KOPT-K1 (cell line): ENCODE data around the gene SLC14A1.

Experiments
- H3K27ac ChIP-seq: fragments of 200-600 bp; sonication (generic); 2 replicates; pipeline ENCODE4 v1.5.1; 2016; ENCODE audit warnings: antibody characterized with exemption, mild to moderate bottlenecking, low read depth, low read length; ENCODE audit not compliant: poor library complexity, severe bottlenecking
- H3K36me3 ChIP-seq: fragments of 200-600 bp; sonication (generic); 2 replicates; pipeline ENCODE4 v1.5.1; 2017; ENCODE audit warnings: antibody characterized with exemption, mild to moderate bottlenecking, low read length, moderate library complexity; ENCODE audit not compliant: insufficient read depth
- H3K9me3 ChIP-seq: fragments of 200-600 bp; sonication (generic); 2 replicates; pipeline ENCODE4 v1.5.1; 2017; ENCODE audit warnings: antibody characterized with exemption, low read length, mild to moderate bottlenecking; ENCODE audit not compliant: insufficient read depth, poor library complexity, severe bottlenecking

The SLC14A1 gene

DNA sequence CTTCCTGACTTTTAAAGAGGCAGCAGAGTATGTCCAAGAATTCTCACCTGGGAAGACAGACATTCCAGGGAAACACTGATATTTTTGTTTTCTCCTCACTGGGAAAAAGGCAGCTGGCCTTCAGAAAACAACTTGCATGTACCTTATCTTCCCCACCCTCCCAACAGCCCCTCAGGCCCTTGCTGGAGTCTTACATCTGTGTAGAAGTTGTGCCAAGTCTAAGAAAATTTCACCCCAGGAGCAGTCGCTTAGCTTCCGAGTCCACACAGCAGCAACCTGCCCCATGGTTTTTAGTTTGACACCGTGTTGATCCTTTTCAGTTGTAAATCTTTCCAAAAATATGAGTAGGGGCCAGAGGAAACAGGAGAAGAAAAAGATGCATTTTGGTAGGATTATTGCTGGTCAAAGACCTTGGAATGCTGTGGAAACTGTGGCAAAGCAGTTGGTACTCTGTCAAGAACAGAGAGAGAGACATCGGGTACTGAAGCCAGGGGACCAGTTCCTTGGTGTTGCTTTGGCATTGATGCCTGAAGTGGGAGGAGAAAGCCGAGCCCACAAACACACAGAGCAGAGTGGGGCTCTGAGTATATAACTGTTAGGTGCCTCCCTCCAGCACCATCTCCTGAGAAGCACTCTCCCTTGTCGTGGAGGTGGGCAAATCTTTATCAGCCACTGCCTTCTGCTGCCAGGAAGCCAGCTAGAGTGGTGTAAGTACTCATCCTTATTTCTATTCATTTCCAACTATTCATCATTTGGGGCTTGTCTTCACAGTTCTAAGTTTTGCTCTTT lies at the start of gene SLC14A1:
SLC14A1 (plus strand) TSS at position 615 of the 789 bp plus-strand sequence. CDS start 6,140 bp downstream, outside the sequence.
- no peaks in the 10 kb centered on the region for H3K36me3 ChIP-seq
- H3K27ac ChIP-seq, result no peak within 1 kb of the TSS
- no peaks in the 10 kb centered on the region for H3K9me3 ChIP-seq

DNA sequence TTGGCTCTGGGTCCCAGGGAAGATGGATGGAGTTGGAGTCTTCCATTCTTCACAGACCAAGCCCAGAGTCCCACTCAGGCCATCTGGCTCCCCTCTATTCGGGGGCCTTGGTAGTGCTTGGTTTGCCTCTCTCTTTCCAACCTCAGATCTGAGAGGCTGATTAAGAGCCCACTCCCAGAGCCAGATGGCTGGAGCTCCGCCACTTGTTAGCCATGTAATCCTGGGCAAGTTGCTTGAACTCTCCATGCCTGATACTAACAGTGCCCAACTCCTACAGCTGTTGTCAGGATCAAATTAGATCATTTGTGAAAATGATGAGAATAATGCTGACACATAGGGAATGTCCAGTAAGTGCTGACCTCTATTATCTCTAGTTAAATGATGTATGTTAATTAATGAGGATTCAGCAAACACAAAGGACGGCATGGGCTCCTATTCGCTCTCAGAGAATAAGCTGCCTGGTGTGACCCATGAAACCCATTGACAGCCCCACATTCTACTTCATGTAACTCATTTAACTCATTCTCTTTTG lies 46.6 kb upstream of the SLC14A1 start:
- Histone ChIP-seq H3K9me3 (no peaks in the 10 kb centered on the region), H3K36me3 (no peaks in the 10 kb centered on the region), H3K27ac (no peak overlapping the region)

DNA sequence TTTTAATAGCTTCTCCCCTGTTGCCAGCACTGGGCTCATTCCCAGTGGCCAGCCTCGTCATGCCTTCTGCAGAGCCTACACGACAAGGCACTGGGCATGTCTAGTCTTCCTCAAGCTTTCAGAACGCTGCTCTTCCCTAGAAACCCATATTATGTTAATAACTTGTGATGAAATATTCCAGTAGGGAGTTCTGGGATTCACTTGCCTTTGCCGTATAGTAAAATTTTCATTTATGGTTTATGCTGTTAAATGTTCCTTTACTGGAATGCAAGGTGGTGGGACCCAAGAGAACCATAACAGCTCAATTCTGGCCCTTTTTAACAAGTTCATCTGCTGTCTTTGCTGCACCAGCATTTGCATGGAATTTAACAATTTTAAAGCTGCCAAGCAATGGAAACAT lies 45.5 kb upstream of the SLC14A1 start:
- Histone ChIP-seq H3K27ac (no peak overlapping the region), H3K36me3 (no peaks in the 10 kb centered on the region), H3K9me3 (no peaks in the 10 kb centered on the region)

DNA sequence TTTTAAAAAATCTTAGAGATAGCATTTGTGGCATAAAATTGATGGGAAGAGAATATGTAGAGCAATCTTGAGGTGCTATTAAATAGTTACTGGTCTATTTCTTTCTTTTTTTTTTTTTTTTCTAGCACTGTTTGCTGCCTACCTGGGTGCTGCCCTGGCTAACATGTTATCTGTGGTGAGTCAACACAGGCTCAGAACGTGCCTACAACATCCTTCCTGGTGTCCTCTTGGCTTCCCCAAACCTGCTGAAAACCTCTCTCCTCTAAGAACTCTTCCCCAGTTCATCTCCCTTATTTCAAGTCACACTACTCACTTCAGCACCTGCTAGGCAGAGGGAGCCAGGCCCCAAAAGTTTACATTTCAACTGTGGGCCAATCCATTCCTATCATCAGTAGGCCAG lies 45.1 kb upstream of the SLC14A1 start:
- Histone ChIP-seq H3K36me3 (no peaks in the 10 kb centered on the region), H3K27ac (no peak overlapping the region), H3K9me3 (no peaks in the 10 kb centered on the region)

DNA sequence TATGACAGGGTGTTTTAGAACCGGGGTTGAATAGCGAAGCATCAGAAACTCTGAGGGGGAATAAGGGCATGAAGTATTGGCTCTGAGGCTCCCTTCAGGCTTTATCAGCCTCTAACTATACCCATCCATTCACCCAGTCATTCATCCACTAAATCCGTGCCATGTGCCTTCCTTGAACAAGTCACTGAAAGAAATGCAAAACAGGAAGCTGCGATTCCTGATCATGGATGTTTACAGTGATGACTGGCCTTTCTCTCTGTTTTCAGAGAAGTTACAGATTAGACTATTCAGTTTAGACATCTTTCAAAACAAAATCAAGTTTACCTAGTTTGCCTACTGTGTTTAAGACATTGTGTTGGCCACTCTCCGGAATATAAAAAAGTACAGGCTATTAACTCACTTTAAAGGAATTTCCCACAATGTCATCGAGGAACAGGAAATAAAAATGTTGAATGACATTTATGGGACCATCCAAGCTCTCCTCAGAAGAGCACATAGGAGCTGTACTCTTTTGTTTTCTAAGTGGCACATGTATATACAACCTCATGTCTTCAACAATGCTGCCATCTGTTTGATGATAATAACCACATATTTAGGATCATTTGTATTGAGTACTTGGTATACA lies 43.8 kb upstream of the SLC14A1 start:
- Histone ChIP-seq H3K36me3 (no peaks in the 10 kb centered on the region), H3K9me3 (no peaks in the 10 kb centered on the region), H3K27ac (no peak overlapping the region)

DNA sequence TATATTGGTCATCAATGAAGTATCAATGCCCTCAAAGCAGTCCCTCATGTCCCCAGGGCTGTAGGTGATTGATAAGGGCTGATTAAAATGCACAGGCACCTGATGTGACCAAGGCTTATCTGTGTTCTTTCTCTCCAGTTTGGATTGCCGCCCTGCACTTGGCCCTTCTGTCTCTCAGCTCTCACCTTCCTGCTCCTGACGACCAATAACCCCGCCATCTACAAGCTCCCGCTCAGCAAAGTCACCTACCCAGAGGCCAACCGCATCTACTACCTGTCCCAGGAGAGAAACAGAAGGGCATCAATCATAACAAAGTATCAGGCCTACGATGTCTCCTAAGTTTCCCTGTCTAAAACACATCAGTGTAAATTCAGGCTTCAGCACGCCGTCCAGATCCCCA lies 41.8 kb upstream of the SLC14A1 start:
- Histone ChIP-seq H3K27ac (no peak overlapping the region), H3K36me3 (no peaks in the 10 kb centered on the region), H3K9me3 (no peaks in the 10 kb centered on the region)

DNA sequence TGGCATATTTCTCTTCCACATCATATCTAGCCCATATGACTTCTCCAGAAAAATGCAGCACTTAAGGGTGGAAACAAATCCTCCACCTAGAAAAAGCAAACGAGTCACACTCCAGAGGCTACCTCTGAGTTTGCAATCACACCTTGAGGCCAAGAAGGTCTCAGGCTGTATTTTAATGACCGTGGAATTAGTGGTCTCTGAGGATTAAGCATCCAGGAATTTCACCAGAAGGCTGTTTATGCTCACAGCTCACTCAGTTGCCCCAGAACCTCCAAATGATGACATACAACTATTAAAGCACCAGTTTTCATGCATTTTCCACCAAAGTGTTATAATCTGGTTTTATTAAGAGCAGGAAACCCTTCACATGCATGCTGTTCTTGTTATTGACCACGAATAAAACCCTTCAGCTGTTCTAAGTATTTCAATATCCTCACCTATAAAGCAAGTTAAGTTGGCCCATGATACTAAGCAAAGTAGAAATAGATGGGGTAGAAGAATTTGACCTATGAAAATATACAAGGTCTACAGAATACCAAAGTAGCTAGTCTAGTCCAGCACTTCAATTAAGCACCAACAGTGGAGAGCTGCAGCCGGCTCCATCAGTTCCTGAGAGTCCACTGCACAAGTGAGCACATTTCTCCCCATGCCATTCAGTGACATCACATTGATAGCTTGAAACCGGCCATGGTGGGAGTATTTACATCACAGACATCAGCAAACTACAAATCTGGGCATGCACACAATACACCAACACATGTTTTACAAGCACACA lies 39.5 kb upstream of the SLC14A1 start:
- Histone ChIP-seq H3K36me3 (no peaks in the 10 kb centered on the region), H3K9me3 (no peaks in the 10 kb centered on the region), H3K27ac (no peak overlapping the region)

DNA sequence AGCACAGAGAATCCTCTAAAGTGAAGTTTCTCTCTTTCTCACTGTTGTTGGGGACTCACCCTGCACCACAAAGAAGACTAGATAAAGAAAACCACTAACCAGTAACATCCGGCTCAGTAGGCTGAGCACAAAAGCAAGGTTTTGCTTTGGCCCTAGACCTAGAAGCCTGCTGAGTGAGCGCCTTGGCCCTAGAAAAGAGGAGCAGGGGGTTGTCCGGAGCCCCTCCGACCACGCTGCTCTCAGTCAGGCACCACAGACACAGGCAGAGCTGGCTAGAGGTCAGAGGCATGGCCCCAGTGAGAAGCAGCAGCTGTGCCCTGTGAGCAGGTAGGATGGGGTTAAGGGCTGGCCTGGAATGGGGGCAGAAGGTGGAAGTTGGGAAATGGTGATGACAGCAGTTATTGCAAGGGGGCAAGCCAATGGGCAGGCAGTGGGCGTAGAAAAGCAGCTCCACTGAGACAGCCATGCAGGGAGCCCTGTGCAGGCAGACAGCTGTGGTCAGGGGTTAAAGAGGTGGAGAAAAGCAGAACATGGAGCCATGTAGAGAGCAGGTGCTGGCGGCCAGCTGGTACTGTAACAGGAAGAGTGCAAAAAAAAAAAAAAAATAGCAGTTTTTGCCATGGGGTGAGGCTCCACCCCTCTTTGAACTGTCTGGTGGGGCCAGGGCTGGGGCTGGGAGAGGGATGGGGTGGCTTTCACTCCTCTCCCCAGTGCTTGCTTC lies 36.9 kb upstream of the SLC14A1 start:
- no peaks in the 10 kb centered on the region for H3K36me3 ChIP-seq
- peak overlapping the region; percentile 97 for H3K27ac ChIP-seq
- H3K9me3 ChIP-seq, result no peaks in the 10 kb centered on the region

DNA sequence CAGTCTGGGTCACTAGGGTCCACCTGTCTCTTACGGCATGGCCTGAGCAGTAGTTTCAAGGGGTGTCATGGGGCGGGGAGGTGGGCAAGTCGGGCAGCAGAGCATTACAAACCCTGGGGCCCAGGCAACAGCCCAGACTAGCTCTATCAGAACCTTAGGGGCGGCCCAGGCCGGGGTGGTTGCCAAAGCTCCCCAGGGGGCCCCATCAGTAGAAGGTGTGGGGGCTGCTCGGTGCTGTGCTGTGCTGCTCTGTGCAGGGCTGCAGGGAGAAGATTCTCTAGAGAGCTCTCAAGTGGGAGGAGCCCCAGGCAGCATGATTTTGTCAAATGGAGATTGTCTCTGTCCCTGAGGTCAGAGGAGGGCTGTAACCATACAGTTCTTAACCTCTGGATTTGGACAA lies 36.4 kb upstream of the SLC14A1 start:
- peak overlapping the region; percentile 97 for H3K27ac ChIP-seq
- H3K9me3 ChIP-seq, result peaks cover 2% of the 10 kb centered on the region
- H3K36me3 ChIP-seq, result no peaks in the 10 kb centered on the region

DNA sequence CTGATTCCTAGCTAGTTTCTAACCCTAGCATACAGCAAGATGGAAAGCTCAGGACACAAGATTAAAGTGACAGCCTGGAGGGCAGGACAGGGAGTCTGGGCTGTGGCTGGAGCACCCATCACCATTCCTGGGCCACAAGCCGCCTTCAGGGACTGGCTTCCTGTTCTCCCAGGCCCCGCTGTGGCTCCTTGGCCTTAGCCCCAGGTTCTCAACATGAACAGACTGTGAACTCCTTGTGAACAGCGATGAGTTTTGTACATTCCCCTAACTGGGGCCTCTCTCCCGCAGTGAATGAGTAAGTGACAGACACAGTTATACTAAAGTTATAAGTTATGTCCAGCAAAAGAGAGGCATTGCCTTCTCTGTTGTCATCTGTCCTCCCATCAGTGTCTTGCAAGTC lies 35.9 kb upstream of the SLC14A1 start:
- Histone ChIP-seq H3K9me3 (peaks cover 7% of the 10 kb centered on the region), H3K27ac (peak overlapping the region; percentile 97), H3K36me3 (no peaks in the 10 kb centered on the region)

DNA sequence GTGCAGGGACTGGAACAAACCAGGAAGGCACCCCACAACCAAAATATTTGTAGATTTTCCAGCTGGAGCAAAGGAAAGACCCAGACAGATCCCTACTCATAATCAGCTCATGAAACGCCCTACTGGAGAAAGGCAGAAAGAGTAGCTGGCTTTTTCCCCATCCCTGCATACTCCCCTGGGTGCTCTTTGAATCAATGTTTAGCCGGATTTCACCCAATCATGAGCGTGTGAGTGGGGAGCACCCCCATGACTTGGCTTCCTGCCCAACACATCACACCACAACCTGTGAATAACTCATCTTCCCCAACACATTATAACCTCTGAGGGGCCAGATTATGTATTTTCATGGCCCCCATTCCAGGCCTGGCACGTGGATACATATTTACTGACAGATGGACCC lies 35.1 kb upstream of the SLC14A1 start:
- Histone ChIP-seq H3K9me3 (peaks cover 14% of the 10 kb centered on the region), H3K36me3 (no peaks in the 10 kb centered on the region), H3K27ac (peak overlapping the region; percentile 97)

DNA sequence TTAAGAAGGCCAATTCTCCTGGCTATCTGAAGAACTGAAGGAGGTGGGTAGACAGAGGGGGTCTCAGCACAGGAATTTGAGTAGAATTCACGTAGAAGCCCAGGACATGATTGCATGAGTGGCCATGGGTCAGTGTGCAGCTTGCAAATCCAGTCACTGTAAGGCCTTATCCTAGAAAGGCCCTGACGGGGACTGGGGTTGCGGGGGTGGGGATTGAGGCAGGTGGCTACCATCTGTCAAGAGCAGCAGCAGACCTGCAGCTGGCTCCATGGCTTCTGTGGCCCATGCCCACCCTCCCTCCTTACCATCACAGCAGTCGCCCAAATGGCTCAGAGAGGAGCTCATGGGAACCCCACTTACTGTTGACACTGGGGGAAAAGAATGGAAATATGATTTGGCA lies 34.6 kb upstream of the SLC14A1 start:
- H3K9me3 ChIP-seq, result peaks cover 19% of the 10 kb centered on the region
- no peaks in the 10 kb centered on the region for H3K36me3 ChIP-seq
- H3K27ac ChIP-seq, result peak overlapping the region; percentile 97

DNA sequence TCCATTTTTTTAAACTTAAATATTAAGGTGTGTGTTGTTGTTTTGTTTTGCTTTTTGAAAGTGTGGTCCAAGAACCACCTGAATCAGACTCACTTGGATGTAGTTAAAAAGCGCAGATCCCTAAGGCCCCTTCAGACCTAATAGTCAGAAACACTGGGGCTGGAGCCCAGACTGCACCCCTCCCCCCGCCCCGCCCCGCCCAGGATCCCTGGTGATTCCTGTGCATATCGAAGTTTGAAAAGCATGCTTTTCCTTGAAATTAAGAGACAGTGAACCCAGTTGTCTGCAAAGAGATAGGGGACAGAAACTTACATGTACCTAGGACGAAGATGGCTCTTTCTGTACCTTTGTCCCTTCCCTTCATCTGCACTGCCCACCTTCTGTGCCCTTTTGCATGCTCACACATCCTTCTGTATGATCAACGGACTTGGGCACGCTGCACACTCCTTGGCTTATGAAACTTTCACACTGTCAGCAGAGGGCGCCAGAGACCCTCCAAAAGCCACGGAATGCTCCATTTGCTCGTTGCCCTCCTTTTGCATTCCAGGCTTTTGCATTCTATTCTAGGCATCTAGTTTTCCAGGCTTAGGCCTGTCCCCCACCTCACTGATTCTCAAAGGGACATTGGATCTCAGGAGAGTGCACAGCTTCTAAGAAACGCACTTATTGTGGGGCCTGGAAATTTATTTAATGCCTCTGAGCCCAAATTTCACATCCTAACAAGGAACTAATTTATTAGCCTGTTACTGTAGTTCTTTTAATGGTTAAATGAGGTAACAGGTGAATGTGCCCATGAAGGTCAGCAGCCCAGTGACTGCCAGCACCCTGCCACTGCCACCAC lies 32.8 kb upstream of the SLC14A1 start:
- Histone ChIP-seq H3K36me3 (no peaks in the 10 kb centered on the region), H3K27ac (peak overlapping the region; percentile 18), H3K9me3 (peaks cover 27% of the 10 kb centered on the region)

DNA sequence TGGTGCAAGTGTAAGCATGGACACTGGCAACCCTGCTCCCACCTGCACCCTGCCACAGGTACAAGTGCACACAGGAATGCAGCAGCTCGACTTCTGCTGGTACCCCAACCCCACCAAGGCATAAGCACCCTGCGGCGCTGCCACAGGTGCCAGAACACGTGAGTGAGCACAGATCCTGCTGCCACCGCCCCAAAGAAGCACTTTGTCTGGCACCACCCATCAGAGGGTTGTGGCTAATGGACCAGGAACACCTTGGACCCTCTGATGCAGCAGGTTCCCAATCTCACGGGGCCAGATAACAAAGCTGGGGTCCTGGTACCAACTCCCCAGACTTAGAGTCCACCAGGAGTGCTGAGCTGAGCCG lies 32.2 kb upstream of the SLC14A1 start:
- Histone ChIP-seq H3K36me3 (no peaks in the 10 kb centered on the region), H3K27ac (no peak overlapping the region), H3K9me3 (peaks cover 27% of the 10 kb centered on the region)
